Right kidney (tissue), 1 donor: ENCODE measurements around the gene LARGE2.

ENCODE experiments used
- DNase-seq: peaks from one replicate; pipeline ENCODE4 v3.0.0-alpha.2; 2016

Gene LARGE2

DNA sequence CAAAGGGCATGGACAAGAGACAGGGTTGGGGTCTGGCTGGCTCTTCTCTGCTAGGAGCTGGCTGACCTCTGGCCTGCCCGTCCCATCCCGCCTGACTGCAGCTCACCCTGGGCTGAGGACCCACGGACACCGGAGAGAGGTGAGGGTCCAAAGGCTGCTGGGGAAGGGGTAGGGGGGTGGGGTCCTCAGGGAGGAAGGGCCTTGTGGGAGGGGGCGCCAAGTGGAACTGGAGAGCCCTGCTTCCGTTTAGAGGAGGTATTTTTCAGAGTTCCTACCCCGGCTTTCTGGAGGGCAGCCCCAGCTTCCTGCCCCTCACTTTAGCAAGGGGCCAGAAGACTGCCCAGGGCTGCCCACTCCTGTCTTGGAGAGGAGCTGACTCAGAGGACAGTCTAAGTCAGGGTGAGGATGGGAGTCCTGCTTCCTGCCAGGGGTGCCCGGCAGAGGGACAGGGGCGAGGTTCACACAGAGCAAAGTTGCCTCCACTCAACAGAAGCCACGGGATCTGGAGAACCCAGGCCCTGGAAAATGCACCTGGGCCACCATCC, 7.1 kb downstream of the LARGE2 start:
- no peak for DNase-seq

DNA sequence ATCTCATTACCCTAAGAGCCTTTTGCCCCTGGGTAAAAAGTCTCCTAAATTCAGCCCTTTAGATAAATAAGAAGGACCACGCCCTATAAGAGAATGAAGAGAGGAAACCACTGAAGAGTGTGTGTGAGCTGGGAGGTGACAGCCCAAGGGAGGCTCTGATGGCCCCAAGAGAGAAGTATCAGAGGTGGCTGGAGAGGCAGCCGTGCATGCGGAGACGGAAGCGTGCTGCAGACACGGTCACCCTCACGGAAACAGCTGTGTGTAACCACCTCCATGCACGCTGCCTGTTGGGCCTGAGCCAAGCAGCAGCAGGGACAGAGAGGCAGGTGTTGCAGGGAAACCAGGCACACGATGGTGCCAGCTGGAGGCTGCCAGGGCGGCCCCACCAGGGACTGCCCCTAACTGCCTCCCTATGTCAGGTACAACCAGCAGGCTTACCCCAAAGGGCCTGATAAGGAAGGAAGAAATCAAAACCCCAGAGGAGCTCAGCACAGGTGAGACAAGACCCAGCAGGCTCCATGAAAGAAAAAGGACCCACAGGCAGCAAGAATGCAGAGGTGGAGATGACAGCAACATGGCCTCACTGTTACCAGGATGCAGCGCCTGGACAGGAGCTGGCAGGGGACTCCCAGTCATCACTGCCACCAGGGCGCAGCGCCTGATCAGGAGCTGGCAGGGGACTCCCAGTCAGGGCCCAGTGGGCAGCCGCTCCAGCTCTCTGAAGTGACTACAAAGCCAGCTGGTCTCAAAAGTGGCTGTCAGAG, 7.8 kb downstream of the LARGE2 start:
- no peak for DNase-seq

DNA sequence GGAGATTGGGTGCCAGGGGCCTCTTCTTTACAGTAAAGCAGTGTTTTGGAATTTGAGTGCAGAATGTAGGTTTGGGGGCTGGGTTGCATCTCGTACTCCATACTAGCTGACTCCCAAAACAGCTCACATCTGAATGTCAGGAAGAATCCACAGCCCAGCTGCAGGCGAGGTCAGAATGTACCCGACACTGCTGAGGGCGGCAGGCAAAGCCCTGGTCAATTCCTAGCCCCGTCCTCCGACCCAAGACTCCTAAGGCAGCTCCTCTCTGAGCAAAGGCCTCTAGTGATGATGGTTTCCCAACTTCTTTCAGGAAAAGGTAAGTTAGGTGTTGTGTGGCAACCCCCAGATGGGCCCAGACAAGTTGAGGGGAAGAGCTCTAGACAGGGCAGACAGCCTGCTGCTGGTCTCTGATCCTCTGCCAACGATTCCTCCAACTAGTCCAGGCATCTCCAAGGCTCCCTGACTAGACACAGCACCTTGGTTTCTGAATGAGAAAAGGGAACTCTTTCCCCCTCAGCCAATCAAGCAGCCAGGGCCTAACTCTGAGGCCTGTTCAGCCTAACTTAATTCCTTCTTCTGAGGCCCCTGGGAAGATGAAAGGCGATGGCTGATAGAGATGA, 8.6 kb downstream of the LARGE2 start:
- DNase-seq, result no peak

DNA sequence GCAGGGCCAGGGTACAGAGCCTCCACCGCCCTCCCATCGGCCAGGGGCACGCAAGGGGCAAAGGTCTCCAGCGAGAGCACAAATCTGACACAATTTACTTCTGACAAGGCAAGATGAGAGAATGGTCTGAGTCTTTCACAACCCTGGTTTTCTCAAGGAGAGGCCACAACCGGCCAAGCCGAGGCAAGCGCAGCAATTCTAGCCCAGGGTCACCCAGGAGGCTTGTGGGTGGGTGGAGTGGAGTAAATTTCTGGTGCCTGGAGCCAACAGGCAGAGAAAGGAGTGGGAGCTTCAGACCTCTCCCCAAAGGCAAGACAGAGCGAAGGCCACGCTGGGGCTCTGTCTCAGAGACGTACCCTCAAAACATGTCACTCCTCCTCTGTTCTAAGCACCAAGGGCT, 9.3 kb downstream of the LARGE2 start:
- no peak for DNase-seq

DNA sequence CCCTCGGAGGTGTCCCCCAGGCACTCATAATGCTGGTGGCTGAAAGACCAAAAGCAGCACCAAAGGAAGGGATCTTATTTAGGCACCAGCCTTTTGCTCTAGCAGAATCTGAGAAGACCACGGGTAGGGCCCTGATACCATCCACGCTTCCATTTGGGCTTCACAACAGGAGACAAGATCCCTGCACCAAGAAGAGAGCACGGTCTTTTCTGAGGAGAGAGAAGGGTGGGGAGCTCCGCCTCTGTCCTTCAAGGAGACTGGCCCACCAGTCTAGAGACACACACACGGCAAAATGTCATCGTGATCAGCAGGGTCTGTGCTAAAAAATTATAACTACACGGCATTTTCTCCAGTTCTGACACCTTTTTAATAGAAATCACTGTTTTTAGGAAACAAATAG, 9.8 kb downstream of the LARGE2 start:
- no peak for DNase-seq

DNA sequence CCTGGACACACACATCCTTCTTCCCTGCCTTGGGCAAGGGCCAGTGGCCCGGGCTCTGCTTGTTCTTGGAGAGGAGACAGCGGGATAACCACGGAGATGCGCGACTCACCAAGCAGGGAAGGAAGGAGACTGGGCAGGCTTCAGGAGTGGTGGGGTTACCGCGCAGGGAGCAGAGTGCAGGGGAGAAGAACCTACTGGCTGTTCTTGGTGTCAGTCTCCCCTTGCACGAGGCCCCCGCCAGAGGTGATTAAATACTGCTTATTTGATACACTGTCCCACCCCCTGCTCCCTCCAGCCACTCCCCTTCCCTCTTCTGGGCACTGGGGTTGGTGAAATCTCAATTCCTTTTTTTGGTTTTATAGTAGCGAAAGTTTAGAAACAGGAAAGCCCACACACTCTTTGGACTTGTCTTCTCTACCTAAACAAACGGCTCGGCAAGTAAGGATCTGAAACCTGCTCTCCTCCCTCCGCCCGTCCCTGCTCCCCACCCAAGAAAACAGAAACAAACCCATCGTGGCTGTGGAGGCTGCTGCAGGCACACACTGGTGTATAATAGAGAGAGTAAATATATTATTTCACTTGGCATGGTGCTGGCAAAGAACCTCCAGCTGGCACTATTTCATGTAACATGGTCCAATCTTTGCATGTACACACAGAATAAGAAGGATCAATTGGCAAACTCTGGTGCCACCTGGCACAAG, 10.8 kb downstream of the LARGE2 start:
- no peak for DNase-seq

DNA sequence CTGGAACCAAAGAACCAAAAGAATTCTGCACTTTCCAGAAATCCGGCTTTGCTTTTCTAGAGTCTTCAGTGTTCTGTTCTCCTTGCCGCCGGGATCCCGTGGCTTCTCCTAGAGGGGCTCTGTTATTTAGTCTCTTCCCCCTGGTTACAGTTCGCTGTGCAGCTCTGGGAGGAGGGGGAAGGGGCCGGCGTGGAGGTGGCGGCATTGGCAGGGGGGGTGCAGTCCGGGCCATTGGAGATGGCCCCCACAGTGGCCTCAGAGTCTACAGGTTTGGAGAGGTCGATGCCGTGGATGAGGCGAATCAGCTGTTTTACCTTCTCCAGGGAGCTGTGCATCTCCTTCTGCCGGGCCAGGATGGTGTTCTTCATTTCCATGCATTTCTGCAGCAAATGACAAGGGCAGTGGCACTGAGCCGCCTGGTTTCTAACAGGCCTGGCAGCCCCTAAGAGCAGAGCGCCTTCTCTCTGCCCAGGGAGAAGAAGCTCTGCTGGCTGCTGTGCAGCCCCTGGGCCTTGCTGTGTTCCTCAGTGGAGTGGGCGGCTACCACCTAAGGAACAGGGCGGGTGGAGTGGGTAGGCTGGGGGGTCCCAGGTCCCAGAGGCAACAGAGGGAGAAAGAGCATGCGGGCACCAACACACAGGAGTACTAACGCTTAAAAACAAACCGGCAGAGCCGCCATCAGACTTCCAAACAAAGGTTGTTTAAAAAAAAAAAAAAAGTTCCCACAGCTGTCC, 11.6 kb downstream of the LARGE2 start:
- DNase-seq, result no peak

DNA sequence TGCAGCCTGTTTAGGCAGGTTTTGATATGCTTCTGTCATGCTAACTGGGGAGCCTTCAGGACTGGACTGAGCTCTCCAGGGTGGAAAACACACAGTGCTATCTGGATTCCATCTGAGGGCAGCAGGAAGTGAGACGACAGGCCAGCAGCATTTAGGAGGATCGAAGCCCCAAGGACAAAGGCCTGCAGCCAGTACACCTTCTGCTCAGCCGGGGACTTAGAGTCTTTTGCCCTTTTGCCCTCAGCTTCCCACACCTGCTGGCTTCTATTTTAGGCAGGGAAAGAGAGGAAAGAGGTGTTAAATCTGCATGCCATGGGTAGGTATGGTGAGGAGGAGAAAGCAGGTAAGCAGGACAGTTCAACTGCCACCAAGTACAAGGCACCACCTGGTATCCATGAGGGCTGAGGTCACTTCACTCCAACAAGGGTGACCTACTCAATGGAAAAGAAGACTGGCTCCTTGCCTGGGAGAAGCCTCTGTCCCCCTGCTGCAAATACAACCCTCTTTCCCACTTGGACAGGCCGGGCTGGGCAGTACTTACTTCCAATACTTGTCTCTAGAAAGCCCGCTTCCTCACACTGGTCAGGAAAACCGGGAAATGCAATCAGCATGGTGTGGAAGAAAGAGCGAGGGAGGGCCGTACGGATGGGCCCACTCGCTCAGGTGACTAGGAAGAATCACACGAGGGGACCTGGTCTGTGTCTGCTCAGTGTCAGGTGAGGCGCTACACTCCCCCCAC, 12.3 kb downstream of the LARGE2 start:
- no peak for DNase-seq

DNA sequence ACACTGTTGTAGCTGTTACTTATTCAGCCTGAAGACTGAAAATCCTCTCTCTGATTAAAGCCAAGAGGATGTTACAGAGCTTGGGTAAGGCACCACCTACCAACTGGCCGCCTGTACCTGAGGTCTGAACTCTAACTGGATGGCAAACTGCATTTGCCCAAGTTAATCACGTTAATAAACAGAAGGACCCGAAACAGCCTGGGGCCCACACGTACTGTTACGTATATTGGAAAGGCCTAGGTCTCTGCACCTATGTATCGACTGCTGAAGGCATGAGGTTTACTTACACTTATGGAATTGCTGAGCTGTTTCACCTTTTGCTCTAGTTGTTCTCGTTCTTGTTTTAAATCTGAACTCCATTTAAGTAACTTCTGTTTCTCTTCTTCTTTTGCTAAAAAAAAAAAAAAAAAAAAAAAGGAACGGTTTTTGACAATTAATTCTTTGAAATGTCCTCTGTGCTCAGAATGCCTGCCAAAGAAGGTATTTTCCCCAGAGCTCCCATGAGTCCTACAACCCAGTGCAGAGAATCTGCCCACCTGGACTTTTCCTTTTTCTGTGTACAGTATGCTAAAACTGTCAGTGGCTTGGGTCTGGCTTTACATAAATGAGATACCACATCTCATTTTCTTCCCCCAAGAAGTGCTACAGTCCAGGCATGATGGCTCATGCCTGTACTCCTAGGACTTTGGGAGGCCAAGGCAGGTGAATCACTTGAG, 13.1 kb downstream of the LARGE2 start:
- DNase-seq, result no peak

DNA sequence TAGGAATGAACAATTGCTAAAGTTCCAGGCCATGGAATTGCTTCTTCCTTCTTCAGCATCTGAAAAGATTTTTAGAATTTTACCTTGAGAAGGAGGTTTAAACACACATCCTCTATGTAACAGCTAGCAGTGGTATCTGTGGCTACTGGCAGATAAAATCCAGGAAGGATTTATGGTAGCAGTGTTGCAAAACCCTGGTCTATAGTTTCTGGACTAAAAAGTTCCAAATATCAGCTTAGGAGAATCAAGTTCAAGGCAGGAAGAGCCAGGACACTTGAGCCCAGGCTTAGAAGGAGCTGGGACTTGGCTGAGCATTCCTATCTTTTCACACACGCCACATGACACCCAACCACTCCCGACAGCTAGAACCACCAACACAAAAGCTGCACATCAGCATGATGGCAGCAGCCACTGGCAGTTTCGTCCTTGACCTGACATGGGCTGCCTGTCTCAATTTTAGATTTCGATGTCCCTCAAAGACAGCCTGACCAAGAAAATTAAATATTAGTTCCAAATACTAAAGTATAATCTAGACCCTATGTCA, 14.1 kb downstream of the LARGE2 start:
- no peak for DNase-seq

DNA sequence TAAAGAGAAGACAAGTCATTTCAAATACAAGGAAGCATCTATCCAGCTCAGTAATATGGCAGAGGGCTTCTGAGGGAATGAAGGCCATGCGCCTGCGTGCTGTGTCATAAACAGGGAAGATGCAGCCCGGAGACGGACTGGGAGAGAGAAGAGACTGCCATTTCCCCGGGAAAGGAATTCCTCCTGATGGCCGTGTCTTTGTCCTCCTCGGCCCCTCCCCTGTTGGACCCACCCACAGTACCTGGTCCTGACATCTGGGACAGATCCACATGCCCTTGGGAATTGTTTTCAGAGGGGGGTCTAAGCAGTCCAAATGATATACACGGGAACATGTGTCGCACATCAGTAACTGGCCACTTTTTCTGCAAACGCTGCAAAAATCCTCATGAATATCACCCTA, 15.5 kb downstream of the LARGE2 start:
- no peak for DNase-seq

DNA sequence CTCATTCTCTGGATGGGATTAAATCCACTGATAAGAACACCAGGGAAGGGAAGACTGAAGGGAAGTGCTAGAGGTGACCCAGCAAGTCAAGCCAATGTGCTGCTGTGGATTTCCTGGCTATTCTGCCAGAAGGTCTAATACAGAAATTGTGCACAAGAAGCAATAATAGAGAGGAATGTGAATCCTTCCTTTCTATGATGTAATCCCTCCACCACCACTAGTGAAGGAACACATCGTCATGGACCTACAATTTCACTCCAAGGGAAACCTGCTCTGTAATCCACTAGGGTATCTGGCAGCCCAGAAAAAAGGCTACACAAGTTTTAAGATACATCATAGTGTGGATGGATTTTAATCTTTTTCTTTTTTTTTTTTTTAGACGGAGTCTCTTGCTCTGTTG, 17.4 kb downstream of the LARGE2 start:
- DNase-seq, result no peak

DNA sequence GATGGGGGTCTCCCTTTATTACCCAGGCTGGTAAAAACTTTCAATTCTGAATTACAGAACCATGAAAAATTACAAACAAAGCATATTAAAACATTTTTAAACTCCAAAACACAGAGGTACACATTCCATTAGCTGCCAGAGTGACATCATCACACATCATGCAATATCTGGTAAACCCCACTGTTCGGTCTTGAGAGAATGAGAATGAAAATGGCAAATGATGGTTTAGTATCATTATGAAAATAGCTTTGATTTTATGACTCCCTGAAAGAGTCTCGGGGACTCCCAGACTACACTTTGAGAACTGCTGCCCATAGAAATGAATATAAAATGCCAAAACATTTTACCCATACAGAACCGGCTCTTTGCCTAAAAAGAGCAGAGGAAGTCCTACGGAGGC, 18.8 kb downstream of the LARGE2 start:
- DNase-seq, result no peak

DNA sequence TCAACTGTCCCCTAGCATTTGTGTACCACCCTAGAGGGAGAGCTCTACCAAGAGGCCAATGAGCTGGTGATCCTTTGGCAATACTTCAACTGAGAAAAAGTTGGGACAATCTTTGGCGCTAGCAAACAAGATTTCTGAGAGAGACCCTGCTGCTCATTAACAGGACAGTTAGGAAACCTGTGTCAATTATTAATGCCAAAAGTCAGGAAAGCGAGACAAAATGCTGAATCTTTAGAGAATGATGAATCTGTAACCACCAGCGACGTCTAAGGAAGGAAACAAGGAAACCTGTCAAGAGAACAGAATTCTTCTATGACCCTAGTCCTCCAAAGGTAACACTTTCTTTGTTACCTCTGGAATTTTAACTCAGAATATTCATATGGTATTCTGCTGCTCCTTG, 19.9 kb downstream of the LARGE2 start:
- no peak for DNase-seq

DNA sequence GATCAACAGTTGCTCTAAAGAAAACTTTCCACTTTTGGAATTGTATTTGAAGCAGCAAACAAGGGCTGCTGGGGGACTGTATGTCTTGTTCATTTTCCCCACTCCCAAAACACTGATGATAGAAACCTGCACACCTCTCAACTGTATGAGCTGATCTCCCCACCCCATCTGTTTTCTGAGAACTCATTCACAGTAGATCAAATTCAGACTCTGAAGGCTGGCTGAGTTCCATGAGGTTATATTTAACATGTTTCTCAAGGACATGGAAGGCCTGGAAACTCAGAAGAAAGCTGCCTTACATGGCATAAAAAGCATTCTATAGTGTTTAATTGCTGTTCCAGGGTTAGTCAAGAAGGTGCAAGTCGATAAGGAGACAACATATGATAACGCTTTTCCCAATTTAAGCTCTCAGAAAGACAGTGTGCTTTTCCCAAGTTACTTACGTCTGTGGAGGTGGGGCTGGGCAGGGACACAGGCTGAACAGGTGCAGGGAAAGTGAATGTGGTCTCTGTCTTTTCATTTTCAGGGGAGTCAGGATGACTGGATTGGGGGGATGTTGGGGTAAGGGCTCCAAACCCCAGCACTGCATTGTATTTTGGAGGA, 23.0 kb downstream of the LARGE2 start:
- DNase-seq, result no peak

DNA sequence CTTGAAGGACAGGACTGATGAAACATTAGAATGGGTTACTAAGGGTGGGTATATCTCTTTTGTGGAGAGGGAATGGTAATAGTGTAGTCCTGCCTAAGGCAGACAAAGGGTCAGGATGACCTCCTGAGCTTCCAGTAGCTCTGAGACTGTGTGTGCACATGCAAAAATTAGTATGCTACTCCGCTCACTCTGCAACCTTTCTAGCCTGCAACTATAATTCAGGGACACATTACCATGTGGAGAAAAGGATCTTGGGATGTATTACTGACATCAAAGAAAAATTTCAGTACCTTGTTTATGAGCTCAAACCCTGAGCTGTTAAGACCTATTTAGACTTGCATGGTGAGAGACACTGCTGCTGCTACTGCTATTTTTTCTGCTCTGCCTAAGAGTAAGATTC, 25.4 kb downstream of the LARGE2 start:
- DNase-seq, result no peak

DNA sequence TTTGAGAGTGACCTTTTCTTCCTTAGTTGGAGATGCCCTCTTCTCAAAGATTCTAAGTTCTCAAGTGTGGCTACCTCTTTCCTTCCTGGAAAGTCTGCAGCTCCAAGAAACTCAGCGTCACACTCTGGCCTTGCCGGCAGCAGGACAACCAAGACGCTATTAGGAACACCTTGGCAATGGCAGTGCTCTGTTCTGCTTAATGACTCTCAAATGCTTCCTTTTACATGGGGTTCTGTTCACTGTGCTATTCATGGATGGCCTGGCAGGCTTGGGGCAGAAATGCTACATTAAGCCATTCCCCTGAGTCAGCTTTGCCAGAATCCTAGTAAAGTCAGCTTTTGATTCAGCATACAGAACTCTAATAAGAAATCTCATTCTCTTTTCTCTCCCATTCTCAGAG, 25.9 kb downstream of the LARGE2 start:
- DNase-seq, result no peak

DNA sequence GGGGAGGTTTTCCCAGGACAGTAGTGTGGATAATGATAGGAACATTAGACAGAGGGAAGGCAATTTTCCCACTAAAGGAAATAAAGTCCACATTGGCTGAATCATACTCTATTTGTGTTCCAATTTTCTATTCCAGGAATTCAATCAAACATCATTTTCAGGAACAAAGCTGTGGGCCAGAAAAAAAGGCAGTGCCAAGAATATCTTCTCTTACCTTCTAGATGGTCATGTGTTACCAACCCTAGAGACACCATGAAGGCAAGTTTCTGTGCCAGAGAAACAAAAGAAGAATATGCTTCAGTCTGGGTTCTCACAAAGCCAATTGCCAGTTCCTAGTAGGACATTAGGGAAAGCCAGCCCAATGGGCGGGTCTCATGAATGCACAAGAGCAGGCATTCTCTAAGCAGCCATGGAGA, 27.5 kb downstream of the LARGE2 start:
- DNase-seq, result no peak

DNA sequence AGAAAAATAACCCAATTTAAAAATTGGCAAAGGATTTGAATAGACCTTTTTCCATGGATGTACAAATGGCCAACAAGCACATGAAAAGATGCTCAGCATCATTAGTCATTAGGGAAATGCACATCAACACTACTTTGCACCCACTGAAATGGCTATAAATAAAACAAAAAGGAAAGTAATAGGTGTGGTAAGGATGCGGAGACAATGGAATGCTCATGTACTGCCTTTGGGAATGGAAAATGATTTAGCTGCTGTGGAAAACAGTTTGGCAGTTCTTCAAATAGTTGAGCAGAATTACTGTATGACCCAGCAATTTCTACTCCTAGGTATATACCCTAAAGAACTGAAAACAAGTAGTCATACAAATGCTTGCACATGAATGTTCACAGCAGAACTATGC, 37.4 kb downstream of the LARGE2 start:
- no peak for DNase-seq

DNA sequence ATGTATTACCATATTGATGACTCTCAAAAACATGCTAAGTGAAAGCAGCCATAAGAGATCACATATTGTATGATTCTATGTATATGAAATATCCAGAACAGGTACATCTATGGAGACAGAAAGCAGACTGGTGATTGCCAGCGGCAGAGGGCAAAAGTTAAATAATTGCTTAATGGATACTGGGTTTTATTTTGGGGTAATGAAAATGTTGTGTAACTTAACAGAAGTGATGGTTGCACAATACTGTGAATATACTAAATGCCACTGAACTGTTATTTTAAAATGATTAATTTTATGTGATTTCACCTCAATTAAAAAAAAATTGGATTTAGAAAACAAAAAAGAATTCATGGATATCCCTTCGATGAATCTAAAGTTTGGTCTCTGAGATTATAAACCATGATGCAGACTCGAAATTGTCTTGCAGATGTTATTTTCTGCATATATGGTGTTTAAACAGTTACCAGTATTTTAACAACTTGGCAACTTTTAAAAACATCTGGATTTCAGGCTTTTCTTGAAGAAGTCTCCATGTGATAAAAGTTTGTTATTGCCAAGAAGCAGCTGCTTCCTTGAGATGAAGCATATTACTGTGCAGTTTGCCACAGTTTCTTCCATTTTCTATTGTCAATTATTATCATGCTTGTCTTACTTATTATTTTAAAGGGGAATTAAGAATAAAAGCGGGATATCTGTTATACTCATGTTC, 38.1 kb downstream of the LARGE2 start:
- DNase-seq, result no peak
